ENCODE data around the gene IFFO2. TPM values are rescaled to one million over a fixed set of nuclear protein-coding genes. Genes with fewer than 3 reads are reported as not detected.

IFFO2 gene
- total and polyA plus RNA-seq, 2 donors (not counting 3 experiments of a cell fraction or from before 2014, with no cell fraction given): 31.1 to 31.3 TPM

DNA sequence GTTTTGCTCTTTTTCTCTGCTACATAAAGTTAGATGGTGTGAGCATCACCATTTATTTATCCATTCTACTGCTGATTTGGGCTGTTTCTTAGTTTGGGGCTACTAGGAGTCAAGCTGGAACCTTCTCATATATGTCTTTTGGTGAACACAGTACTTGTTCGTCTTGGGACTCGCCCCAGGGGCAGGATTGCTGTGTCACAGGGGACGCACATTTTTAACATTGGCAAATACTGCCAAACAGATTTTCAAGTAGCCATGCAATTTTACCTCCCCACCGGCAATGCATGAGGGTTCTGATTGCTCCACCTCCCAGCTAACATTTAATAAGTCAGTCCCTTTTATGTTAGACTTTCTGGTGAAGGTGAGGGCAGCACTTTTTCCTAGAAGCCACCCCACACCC, 7.5 kb upstream of the IFFO2 start:
- H3K79me2 ChIP-seq (ENCODE audit: control insufficient read depth, insufficient read depth, low read length): no peaks in the 10 kb centered on the region
- H3K4me1 ChIP-seq (ENCODE audit: control insufficient read depth, extremely low read depth, insufficient read depth, low read length): no peaks in the 10 kb centered on the region
- H3K9me3 ChIP-seq (replicated peaks; ENCODE audit: control insufficient read depth, insufficient read depth, low read length): no peaks in the 10 kb centered on the region
- H3K36me3 ChIP-seq (ENCODE audit: control insufficient read depth in 2 of 2, extremely low read depth in 1 of 2, insufficient read depth in 2 of 2, low read length in 2 of 2): no peaks in the 10 kb centered on the region
- intact Hi-C loops (cut with micrococcal nuclease): no loop called here
- no peak overlapping the region for H2AFZ ChIP-seq (ENCODE audit: low read depth, low read length)
- H3K27me3 ChIP-seq (ENCODE audit: control insufficient read depth in 2 of 2, insufficient read depth in 2 of 2, low read length in 2 of 2): peaks cover 6 to 9% of the 10 kb centered on the region in 2 experiments
- H3K9me1 ChIP-seq (replicated peaks; ENCODE audit: control insufficient read depth, extremely low read depth, insufficient read depth, low read length): no peaks in the 10 kb centered on the region
- H3K27ac ChIP-seq (ENCODE audit: insufficient read depth, low read depth, low read length): no peak overlapping the region
- no peak for TF ChIP-seq EZH2 (IDR thresholded peaks at IDR 0.05; ENCODE audit: borderline replicate concordance, low read depth, low read length, severe bottlenecking)
- TF ChIP-seq JUN (IDR thresholded peaks at IDR 0.05; ENCODE audit: borderline replicate concordance, insufficient read depth, insufficient read length, low read depth): no peak
- TF ChIP-seq, protein P1, sequence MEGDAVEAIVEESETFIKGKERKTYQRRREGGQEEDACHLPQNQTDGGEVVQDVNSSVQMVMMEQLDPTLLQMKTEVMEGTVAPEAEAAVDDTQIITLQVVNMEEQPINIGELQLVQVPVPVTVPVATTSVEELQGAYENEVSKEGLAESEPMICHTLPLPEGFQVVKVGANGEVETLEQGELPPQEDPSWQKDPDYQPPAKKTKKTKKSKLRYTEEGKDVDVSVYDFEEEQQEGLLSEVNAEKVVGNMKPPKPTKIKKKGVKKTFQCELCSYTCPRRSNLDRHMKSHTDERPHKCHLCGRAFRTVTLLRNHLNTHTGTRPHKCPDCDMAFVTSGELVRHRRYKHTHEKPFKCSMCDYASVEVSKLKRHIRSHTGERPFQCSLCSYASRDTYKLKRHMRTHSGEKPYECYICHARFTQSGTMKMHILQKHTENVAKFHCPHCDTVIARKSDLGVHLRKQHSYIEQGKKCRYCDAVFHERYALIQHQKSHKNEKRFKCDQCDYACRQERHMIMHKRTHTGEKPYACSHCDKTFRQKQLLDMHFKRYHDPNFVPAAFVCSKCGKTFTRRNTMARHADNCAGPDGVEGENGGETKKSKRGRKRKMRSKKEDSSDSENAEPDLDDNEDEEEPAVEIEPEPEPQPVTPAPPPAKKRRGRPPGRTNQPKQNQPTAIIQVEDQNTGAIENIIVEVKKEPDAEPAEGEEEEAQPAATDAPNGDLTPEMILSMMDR (IDR thresholded peaks at IDR 0.05; ENCODE audit: extremely low read depth in 1 of 2, insufficient read depth in 1 of 2, low read depth in 1 of 2, low read length in 2 of 2): no peak
- no peak for TF ChIP-seq POLR2AphosphoS5 (IDR thresholded peaks at IDR 0.05; ENCODE audit: insufficient read depth, low read depth, low read length)
- no peak for TF ChIP-seq FOS (IDR thresholded peaks at IDR 0.05; ENCODE audit: borderline replicate concordance, insufficient read depth, low read length)
- no peak for TF ChIP-seq POLR2A (IDR thresholded peaks at IDR 0.05; ENCODE audit: low read depth, low read length)
- TF ChIP-seq, protein P2, sequence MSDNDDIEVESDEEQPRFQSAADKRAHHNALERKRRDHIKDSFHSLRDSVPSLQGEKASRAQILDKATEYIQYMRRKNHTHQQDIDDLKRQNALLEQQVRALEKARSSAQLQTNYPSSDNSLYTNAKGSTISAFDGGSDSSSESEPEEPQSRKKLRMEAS (IDR thresholded peaks at IDR 0.05; ENCODE audit: insufficient read depth, insufficient read length): no peak
- no peak for TF ChIP-seq GATA2 (IDR thresholded peaks at IDR 0.05; ENCODE audit: insufficient read depth, insufficient read length, low read depth, low read length)
- H3K4me2 ChIP-seq (ENCODE audit: insufficient read depth, low read length): no peak overlapping the region
- no TSS peak for BruUV-seq (replicated peaks)
- FAIRE-seq (no peak), DNase-seq (ENCODE audit: low read depth, low spot score) (no peak)
- no peak overlapping the region for H3K9ac ChIP-seq (replicated peaks; ENCODE audit: extremely low read depth, insufficient read depth, low read length)
- H3K4me3 ChIP-seq (replicated peaks in 1 of 3; ENCODE audit: insufficient read depth in 1 of 3, low read depth in 1 of 3, low read length in 3 of 3): no peak overlapping the region
- H4K20me1 ChIP-seq (replicated peaks; ENCODE audit: control insufficient read depth, extremely low read depth, insufficient read depth, low read length): no peaks in the 10 kb centered on the region
- CTCF ChIA-PET: interaction anchor here (0.9 to 2.2 kb wide), 2 partner anchors 9 to 51 kb away, joined by 4 to 11 read pairs; no protein-coding TSS in a partner anchor
- POLR2A ChIA-PET: no interaction called here
- dilution Hi-C loops (cut with MboI; ENCODE audit: extremely low pct_ligation_motif_present, low sequenced_read_pairs): no loop called here
